ENCODE data around the gene MCU.

The MCU gene

GRCh38 chr10:72653383-72654096 is 38.4 kb upstream of the MCU start:
- no peak overlapping the region for H3K27ac Mint-ChIP-seq
- H3K4me1 Mint-ChIP-seq: no peaks in the 10 kb centered on the region
- TF ChIP-seq CTCF (IDR thresholded peaks at IDR 0.05; ENCODE audit: unreplicated experiment in 3 of 3): no peak
- H3K36me3 Mint-ChIP-seq (ENCODE audit: low read depth): no peaks in the 10 kb centered on the region
- H3K27me3 Mint-ChIP-seq (ENCODE audit: low read depth): no peaks in the 10 kb centered on the region
- H3K4me3 Mint-ChIP-seq: no peak overlapping the region
- no peaks in the 10 kb centered on the region for H3K9me3 Mint-ChIP-seq

GRCh38 chr10:72654720-72655119 is 37.2 kb upstream of the MCU start:
- no peak overlapping the region for H3K27ac Mint-ChIP-seq
- H3K4me3 Mint-ChIP-seq: no peak overlapping the region
- H3K4me1 Mint-ChIP-seq: no peaks in the 10 kb centered on the region
- no peaks in the 10 kb centered on the region for H3K36me3 Mint-ChIP-seq (ENCODE audit: low read depth)
- no peak for TF ChIP-seq CTCF (IDR thresholded peaks at IDR 0.05; ENCODE audit: unreplicated experiment in 3 of 3)
- no peaks in the 10 kb centered on the region for H3K9me3 Mint-ChIP-seq
- H3K27me3 Mint-ChIP-seq (ENCODE audit: low read depth): no peaks in the 10 kb centered on the region

DNA sequence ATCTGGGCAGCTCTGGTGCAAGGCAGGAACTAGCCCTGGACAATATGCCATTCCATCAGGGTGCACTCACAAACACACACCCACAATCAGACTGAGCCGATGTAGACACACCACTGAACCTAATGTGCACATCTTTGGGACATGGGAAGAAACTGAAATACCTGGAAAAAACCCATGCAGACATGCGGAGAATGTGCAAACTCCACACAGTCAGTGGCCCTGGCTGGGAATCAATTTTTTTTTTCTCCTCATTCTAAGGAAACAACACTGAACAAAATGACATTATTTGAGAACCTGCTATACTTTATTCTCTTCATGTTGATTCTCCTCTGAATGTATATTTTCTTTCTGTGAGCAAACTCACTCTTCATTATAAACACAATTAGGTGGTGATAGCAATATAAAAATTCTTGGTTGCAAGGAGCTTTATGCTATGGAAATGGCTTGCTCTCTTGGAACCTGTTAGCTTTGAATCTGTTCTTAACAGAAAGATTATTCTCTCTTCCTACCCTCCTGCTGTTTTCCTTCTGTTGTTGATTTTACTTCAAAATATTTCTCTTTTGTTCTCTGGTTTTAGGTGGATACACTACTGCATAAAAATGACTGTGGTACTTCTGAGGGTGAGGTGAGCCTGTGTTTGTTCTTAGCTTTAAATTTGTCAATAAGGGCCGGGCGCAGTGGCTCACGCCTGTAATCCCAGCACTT is 33.1 kb upstream of the MCU start:
- H3K4me3 Mint-ChIP-seq: no peak overlapping the region
- no peaks in the 10 kb centered on the region for H3K4me1 Mint-ChIP-seq
- no peak for TF ChIP-seq CTCF (IDR thresholded peaks at IDR 0.05; ENCODE audit: unreplicated experiment in 3 of 3)
- no peaks in the 10 kb centered on the region for H3K36me3 Mint-ChIP-seq (ENCODE audit: low read depth)
- no peaks in the 10 kb centered on the region for H3K9me3 Mint-ChIP-seq
- no peaks in the 10 kb centered on the region for H3K27me3 Mint-ChIP-seq (ENCODE audit: low read depth)
- no peak overlapping the region for H3K27ac Mint-ChIP-seq

DNA sequence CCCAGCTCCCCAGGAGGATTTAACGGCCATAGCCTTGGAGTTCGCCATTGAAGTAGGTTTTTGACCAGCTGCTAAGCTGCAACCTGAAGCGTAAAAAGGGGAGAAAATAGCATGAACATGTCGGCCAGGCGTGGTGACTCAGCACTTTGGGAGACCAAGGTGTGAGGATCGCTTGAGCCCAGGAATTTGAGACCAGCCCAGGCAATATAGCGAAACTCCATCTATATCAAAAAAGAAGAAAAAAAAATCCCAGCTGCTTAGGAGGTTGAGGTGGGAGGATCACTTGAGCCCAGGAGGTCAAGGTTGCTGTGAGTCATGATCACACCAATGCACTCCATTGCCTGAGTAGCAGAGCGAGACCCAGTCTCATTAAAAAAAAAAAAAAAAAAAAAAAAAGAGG is 32.2 kb upstream of the MCU start:
- Mint-ChIP-seq H3K27me3 (ENCODE audit: low read depth) (no peaks in the 10 kb centered on the region), H3K36me3 (ENCODE audit: low read depth) (no peaks in the 10 kb centered on the region), H3K4me1 (no peaks in the 10 kb centered on the region), H3K4me3 (no peak overlapping the region), H3K9me3 (no peaks in the 10 kb centered on the region), H3K27ac (no peak overlapping the region)
- no peak for TF ChIP-seq CTCF (IDR thresholded peaks at IDR 0.05; ENCODE audit: unreplicated experiment in 3 of 3)

DNA sequence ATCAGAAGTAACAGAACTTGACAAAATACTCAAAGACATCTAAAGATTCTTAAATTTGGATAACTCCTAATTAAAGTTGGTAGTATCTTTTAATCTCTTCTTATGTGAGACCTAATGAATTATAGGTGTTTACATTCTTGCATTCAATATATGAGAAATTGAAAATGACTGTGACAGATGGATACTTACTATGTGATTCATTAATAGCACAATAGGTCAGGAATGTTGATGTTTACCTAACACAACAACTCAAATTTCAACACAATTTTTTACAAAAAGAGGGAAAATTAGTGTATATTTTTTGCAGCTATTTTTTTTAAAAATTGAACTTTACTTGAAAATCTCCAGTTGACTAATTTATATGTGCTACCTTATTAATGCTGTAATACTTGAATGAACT is 31.7 kb upstream of the MCU start:
- H3K4me1 Mint-ChIP-seq: no peaks in the 10 kb centered on the region
- H3K27ac Mint-ChIP-seq: no peak overlapping the region
- no peaks in the 10 kb centered on the region for H3K27me3 Mint-ChIP-seq (ENCODE audit: low read depth)
- no peaks in the 10 kb centered on the region for H3K36me3 Mint-ChIP-seq (ENCODE audit: low read depth)
- H3K9me3 Mint-ChIP-seq: no peaks in the 10 kb centered on the region
- TF ChIP-seq CTCF (IDR thresholded peaks at IDR 0.05; ENCODE audit: unreplicated experiment in 3 of 3): no peak
- no peak overlapping the region for H3K4me3 Mint-ChIP-seq

- Mint-ChIP-seq H3K9me3 (no peaks in the 10 kb centered on the region), H3K27ac (no peak overlapping the region), H3K4me3 (no peak overlapping the region), H3K4me1 (no peaks in the 10 kb centered on the region), H3K27me3 (ENCODE audit: low read depth) (no peaks in the 10 kb centered on the region), H3K36me3 (ENCODE audit: low read depth) (no peaks in the 10 kb centered on the region)
- no peak for TF ChIP-seq CTCF (IDR thresholded peaks at IDR 0.05; ENCODE audit: unreplicated experiment in 3 of 3)
These were observed 30.5 kb upstream of the MCU start for GRCh38 chr10:72661431-72661830.

Data from nephron (organoid).